Erythroblast (primary cell): ENCODE results near the gene AFAP1.

Experiments used
- GATA1 ChIP-seq: IDR thresholded peaks from 2 replicates; pipeline ENCODE4 v1.6.1; 2011; ENCODE audit warnings: low read depth, mild to moderate bottlenecking, control low read depth, low read length, moderate library complexity
- POLR2A ChIP-seq: IDR thresholded peaks from 2 replicates; pipeline ENCODE4 v1.6.1; 2011; ENCODE audit warnings: mild to moderate bottlenecking, low read length

DNA sequence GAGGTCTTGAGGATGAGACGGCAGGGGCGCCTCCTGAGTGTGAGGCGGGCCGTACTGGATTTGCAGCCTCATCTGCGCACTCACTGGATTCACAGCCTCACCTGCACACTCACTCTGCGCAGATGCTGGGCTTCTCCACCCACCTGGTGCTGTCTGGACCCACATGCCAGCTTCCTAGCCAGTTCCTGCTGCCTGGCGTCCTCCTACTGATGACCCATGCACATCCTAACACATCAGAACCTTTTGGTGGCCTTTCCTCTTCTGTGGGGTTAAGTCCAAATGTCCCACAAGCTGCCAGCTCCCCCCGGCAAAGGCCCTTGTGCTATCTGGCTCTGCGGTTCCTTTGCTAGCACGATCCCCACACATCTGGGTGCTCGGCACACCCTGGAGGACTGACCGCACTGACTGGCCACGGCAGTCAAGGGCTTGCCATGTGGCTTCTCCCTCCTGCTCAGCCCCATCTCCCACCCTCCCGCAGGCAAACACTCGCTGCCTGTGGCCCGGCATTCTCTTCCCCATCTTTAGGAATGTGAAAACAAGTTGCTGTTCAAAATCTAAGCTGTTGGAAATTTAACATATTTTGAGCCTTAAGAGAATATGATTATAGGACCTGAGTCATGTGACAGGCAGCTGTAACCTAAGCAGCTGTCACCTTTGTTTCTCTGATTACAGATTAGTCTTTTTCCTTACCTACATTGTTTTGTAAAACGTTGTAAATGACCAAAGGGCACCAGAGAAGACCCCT lies 39.4 kb upstream of the AFAP1 start:
- TF ChIP-seq POLR2A (no peak), GATA1 (no peak)
